Activated naive CD8-positive, alpha-beta T cell (primary cell): ENCODE results near the gene RHBDF1.

Experiments
- H3K27ac Mint-ChIP-seq: one replicate; pipeline ENCODE4 v1.8.0; 2021; ENCODE audit warnings: mixed read lengths
- H3K27me3 Mint-ChIP-seq: one replicate; pipeline ENCODE4 v1.8.0; 2021; ENCODE audit warnings: mixed read lengths
- H3K36me3 Mint-ChIP-seq: one replicate; pipeline ENCODE4 v1.8.0; 2021; ENCODE audit warnings: mixed read lengths
- H3K4me1 Mint-ChIP-seq: one replicate; pipeline ENCODE4 v1.8.0; 2021; ENCODE audit warnings: low read depth, mixed read lengths
- H3K4me3 Mint-ChIP-seq: one replicate; pipeline ENCODE4 v1.8.0; 2021; ENCODE audit warnings: mild to moderate bottlenecking, mixed read lengths
- H3K9me3 Mint-ChIP-seq: one replicate; pipeline ENCODE4 v1.8.0; 2021; ENCODE audit warnings: low read depth, mixed read lengths

Gene RHBDF1

GRCh38 chr16:83781-84615 is 11.6 kb upstream of the RHBDF1 start:
- Mint-ChIP-seq H3K4me1 (peaks cover 33% of the 10 kb centered on the region), H3K9me3 (no peaks in the 10 kb centered on the region), H3K36me3 (peaks cover 2% of the 10 kb centered on the region), H3K27me3 (no peaks in the 10 kb centered on the region), H3K27ac (peak overlapping the region; percentile 92), H3K4me3 (peak overlapping the region; percentile 49)

DNA sequence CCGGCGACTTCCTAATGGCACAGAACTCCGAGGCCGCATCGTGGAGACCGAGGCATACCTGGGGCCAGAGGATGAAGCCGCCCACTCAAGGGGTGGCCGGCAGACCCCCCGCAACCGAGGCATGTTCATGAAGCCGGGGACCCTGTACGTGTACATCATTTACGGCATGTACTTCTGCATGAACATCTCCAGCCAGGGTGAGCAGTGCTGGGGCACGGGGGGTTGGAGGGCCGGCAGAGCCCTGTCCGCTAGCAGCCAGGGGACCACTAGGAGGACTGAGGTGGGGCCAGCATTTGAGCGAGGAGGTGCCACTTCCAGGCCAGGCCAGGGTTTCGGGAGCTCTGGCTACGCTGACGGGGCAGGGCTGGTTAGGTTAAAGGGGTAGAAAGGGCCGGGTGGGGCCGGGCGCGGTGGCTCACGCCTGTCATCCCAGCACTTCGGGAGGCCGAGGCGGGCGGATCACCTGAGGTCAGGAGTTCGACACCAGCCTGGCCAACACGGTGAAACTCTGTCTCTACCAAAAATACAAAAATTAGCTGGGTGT is 10.7 kb upstream of the RHBDF1 start:
- no peak overlapping the region for H3K27ac Mint-ChIP-seq
- H3K27me3 Mint-ChIP-seq: no peaks in the 10 kb centered on the region
- no peak overlapping the region for H3K4me3 Mint-ChIP-seq
- H3K36me3 Mint-ChIP-seq: peaks cover 2% of the 10 kb centered on the region
- H3K4me1 Mint-ChIP-seq: peaks cover 34% of the 10 kb centered on the region
- H3K9me3 Mint-ChIP-seq: no peaks in the 10 kb centered on the region

GRCh38 chr16:79151-80054 is 7.0 kb upstream of the RHBDF1 start:
- H3K27me3 Mint-ChIP-seq: peaks cover 2% of the 10 kb centered on the region
- H3K36me3 Mint-ChIP-seq: peaks cover 2% of the 10 kb centered on the region
- peaks cover 33% of the 10 kb centered on the region for H3K4me1 Mint-ChIP-seq
- peak overlapping the region; percentile 90 for H3K4me3 Mint-ChIP-seq
- peak overlapping the region; percentile 72 for H3K27ac Mint-ChIP-seq
- H3K9me3 Mint-ChIP-seq: no peaks in the 10 kb centered on the region

DNA sequence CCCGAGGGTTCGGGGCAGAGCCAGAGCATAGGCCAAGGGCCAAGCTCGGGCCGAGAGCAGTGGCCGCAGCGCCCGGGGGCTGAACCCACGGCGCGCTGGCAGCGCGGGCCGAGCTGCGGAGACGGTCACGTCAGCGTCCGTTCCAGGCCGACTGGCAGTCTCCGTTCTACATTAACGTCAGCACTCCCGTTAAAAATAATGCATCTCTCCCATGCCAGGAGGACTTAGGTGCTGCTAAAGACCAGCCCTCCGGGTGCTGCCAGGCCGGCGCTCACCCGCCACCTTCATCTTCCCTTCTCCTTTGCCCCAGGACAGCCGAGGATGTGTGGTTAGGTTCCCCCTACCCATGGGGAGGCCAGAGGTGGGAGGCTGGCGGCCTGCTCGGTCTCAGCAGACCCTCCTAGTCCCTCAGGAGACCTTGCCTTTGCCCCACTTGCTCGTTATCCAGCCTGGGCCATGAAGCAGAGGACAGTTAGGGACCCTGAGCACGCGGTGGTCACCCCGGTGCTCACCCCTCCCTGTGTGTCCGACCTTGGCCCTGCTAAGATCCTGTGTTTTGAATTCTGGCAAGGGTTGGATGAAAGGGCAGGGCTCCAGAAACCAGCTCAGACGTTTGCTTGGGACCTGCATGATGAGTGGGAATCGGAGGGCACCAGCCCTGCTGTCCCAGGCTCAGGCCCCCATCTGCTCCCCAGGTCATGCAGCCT is 6.2 kb upstream of the RHBDF1 start:
- Mint-ChIP-seq H3K4me1 (peaks cover 25% of the 10 kb centered on the region), H3K36me3 (no peaks in the 10 kb centered on the region), H3K27ac (peak overlapping the region; percentile 54)

DNA sequence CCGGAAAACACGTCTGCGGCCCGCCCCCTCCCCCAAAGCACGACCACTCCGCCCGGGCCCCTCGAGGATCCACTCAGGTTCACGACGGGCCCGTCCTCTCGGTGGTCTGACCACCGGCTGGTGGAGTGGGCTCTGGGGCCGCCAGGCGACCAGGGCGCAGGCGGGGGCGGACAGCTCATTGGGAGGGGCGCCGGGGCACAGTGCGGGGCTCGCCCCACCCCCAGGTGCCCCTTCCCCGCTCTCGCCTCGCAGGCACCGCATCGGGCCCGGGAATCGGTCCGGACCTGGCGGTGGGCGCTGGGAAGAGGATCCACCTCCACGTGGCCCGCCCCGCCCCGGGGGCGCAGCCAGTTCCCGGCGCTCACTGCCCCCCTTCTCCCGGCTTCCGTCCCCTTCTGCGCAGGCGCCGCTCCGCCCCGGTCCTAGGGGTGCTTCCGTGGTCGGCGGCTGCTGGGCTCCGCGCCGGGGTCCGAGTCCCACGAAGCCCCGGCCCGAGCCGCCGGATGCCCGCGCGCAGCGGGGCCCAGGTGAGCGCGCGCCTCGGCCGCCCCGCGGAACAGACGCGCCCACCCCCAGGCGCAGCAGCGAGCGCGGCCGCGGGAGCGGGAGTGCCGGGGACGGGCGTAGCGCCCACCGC is 5.5 kb upstream of the RHBDF1 start, which contains the start of gene MPG:
MPG (plus strand) TSS at position 419 of the 637 bp plus-strand sequence; CDS start at position 504, 85 bp downstream.
- Mint-ChIP-seq H3K27ac (peak within 1 kb of the TSS; percentile 79), H3K36me3 (no peaks in the 10 kb centered on the region), H3K27me3 (peaks cover 6% of the 10 kb centered on the region), H3K4me3 (peak within 1 kb of the TSS; percentile 90), H3K4me1 (peaks cover 23% of the 10 kb centered on the region), H3K9me3 (no peaks in the 10 kb centered on the region)

More for the DNA sequence above, 6.2 kb upstream of the RHBDF1 start:
- Mint-ChIP-seq H3K27me3 (peaks cover 4% of the 10 kb centered on the region), H3K9me3 (no peaks in the 10 kb centered on the region), H3K4me3 (peak overlapping the region; percentile 90)

- H3K27me3 Mint-ChIP-seq: peaks cover 7% of the 10 kb centered on the region
- H3K4me1 Mint-ChIP-seq: peaks cover 21% of the 10 kb centered on the region
- H3K27ac Mint-ChIP-seq: peak overlapping the region; percentile 79
- no peaks in the 10 kb centered on the region for H3K36me3 Mint-ChIP-seq
- no peaks in the 10 kb centered on the region for H3K9me3 Mint-ChIP-seq
- peak overlapping the region; percentile 81 for H3K4me3 Mint-ChIP-seq
Observed at GRCh38 chr16:77273-77806, 4.9 kb upstream of the RHBDF1 start.

GRCh38 chr16:76535-77272 is 4.3 kb upstream of the RHBDF1 start:
- H3K9me3 Mint-ChIP-seq: no peaks in the 10 kb centered on the region
- peaks cover 7% of the 10 kb centered on the region for H3K27me3 Mint-ChIP-seq
- H3K4me1 Mint-ChIP-seq: peaks cover 21% of the 10 kb centered on the region
- no peaks in the 10 kb centered on the region for H3K36me3 Mint-ChIP-seq
- H3K27ac Mint-ChIP-seq: peak overlapping the region; percentile 79
- peak overlapping the region; percentile 81 for H3K4me3 Mint-ChIP-seq

DNA sequence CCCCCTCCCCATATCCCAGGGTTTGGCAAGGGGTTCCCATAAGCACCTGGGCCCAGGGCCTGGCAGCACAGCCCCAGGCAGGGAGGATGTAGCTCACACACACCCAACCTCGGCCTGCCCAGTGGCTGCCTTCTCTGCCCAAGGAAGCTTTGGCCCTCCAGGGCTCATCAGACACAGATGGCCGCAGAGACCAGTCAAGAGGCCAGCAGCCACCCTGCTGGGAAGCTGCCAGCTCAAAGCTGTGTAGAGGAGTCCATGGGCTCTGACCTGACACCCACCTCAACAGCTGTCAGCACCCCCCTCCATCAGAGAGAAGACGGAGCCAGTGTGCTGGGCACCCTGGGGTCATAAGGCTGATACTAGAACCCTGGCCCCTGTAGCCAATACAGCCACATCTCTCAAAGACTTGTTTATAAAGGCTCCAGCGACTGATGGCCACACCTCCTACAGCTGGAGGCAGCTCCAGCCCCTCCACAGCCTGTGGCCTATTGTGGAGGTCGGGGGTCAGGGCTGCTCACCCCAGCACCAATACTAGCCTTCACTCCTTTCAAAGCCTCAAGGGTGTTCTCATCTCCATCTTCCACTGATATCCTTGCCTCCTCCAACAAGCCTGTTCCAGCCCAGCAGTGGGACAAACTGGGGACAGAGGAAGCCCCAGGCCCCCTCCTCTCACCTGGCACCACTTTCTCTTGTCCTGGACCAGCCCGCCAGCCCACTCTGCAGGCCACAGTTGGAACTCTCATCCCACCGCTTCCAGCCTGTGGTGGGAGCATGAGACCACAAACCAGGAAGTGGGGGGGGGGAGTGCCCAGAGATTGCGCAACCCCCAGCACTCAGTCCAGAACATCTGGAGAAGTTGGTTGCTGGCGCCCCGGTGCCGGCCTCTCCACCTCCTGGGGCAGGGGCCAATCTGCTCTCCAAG is 3.4 kb upstream of the RHBDF1 start:
- Mint-ChIP-seq H3K27me3 (peaks cover 9% of the 10 kb centered on the region), H3K27ac (no peak overlapping the region), H3K9me3 (no peaks in the 10 kb centered on the region), H3K36me3 (no peaks in the 10 kb centered on the region), H3K4me1 (peaks cover 21% of the 10 kb centered on the region), H3K4me3 (no peak overlapping the region)

DNA sequence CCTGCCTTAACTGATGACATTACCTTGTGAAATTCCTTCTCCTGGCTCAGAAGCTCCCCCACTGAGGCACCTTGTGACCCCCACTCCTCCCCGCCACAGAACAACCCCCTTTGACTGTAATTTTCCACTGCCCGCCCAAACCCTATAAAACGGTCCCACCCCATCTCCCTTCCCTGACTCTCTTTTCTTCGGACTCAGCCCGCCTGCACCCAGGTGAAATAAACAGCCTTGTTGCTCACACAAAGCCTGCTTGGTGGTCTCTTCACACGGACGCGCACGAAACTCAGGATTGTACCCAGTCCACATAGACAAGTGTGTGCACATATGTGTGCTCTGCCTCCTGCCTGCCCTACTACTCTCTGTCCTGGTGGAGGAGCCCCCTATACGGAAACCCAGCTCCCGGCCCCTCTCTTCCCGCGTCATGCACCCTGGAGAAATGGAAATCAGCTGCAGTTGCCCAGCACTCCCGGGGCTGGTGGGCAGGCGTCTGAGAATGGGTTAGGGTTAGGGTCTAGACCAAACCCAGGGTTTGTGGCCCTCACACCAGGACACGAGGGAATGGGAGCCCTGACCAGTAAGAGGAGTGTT is 2.4 kb upstream of the RHBDF1 start:
- no peaks in the 10 kb centered on the region for H3K9me3 Mint-ChIP-seq
- H3K27ac Mint-ChIP-seq: no peak overlapping the region
- no peak overlapping the region for H3K4me3 Mint-ChIP-seq
- H3K36me3 Mint-ChIP-seq: no peaks in the 10 kb centered on the region
- H3K27me3 Mint-ChIP-seq: peaks cover 9% of the 10 kb centered on the region
- peaks cover 21% of the 10 kb centered on the region for H3K4me1 Mint-ChIP-seq

GRCh38 chr16:74051-74746 is 1.8 kb upstream of the RHBDF1 start:
- no peaks in the 10 kb centered on the region for H3K36me3 Mint-ChIP-seq
- peaks cover 9% of the 10 kb centered on the region for H3K27me3 Mint-ChIP-seq
- no peak overlapping the region for H3K4me3 Mint-ChIP-seq
- H3K9me3 Mint-ChIP-seq: no peaks in the 10 kb centered on the region
- H3K4me1 Mint-ChIP-seq: peaks cover 16% of the 10 kb centered on the region
- no peak overlapping the region for H3K27ac Mint-ChIP-seq

- H3K36me3 Mint-ChIP-seq: no peaks in the 10 kb centered on the region
- peaks cover 9% of the 10 kb centered on the region for H3K27me3 Mint-ChIP-seq
- peak overlapping the region; percentile 67 for H3K4me3 Mint-ChIP-seq
- H3K4me1 Mint-ChIP-seq: peaks cover 11% of the 10 kb centered on the region
- H3K9me3 Mint-ChIP-seq: no peaks in the 10 kb centered on the region
- no peak overlapping the region for H3K27ac Mint-ChIP-seq
Observed at GRCh38 chr16:71540-72401, 660 bp downstream of the RHBDF1 start.
